ENCODE data around the gene CCT2.

DNA sequence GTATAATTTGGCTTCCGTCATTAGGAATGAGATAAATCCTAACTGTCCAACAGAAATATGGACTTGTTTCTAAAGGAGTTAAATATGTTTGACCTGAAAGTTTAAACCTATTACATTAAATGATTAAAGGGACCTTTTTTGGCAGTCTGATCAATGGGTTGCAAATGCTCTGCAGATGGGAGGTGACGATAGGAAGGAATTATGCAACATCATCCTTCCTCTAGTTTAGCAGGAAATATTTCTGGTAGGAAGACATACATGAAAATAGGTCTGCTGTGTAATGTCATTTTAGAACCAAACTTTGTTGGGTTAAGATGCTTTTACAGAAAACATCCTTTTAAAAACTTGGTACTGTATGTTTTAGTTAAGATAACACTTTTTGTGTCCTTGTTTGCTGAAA, 22.9 kb downstream of the CCT2 start:
- TF ChIP-seq CTCF (IDR thresholded peaks at IDR 0.05) (no peak), POLR2A (IDR thresholded peaks at IDR 0.05) (no peak)

All from esophagus squamous epithelium (tissue), 4 donors.